Kidney (tissue), 14 donors: ENCODE measurements around the gene OBSCN. TPM values are rescaled to one million over a fixed set of nuclear protein-coding genes. Genes with fewer than 3 reads are reported as not detected.

ENCODE experiments used
- DNase-seq, 5 donors: peaks; one replicate each; pipeline ENCODE4 v3.0.0-alpha.2; 2013 to 2020
- FAIRE-seq: peaks from 2 replicates; lab custom pipeline; 2012; peaks lifted over from hg19 to GRCh38; lab: Jason Lieb, UNC
- H3K27ac ChIP-seq, 2 donors: one replicate each; pipeline ENCODE4 v1.7.0; 2013; ENCODE audit warnings: low read depth in 2 of 2, low read length in 2 of 2, inconsistent platforms in 1 of 2
- H3K27me3 ChIP-seq: one replicate; pipeline ENCODE4 v1.7.1; 2013; ENCODE audit warnings: low read length, inconsistent platforms; ENCODE audit not compliant: control insufficient read depth, insufficient read depth
- H3K36me3 ChIP-seq, 3 donors: one replicate each; pipeline versions ENCODE4 v1.7.0 to v1.7.1; 2013; ENCODE audit warnings: low read length in 3 of 3, control low read depth in 1 of 3, inconsistent platforms in 1 of 3; ENCODE audit not compliant: insufficient read depth in 3 of 3, control insufficient read depth in 2 of 3
- H3K4me1 ChIP-seq, 3 donors: one replicate each; pipeline versions ENCODE4 v1.7.0 to v1.7.1; 2013; ENCODE audit warnings: low read length in 3 of 3, inconsistent platforms in 1 of 3, low read depth in 1 of 3; ENCODE audit not compliant: control insufficient read depth in 2 of 3, insufficient read depth in 2 of 3
- H3K4me3 ChIP-seq, 3 donors: one replicate each; pipeline versions ENCODE4 v1.7.0 to v1.8.1; 2013; ENCODE audit warnings: low read length in 3 of 3, control low read depth in 1 of 3, inconsistent platforms in 1 of 3
- H3K9ac ChIP-seq, 3 donors: one replicate each; pipeline versions ENCODE4 v1.7.0 to v1.7.1; 2013; ENCODE audit warnings: low read length in 3 of 3, control low read depth in 1 of 3, inconsistent platforms in 1 of 3
- H3K9me3 ChIP-seq, 3 donors: one replicate each; pipeline versions ENCODE4 v1.7.0 to v1.7.1; 2013; ENCODE audit warnings: low read length in 3 of 3, control low read depth in 1 of 3, inconsistent platforms in 1 of 3; ENCODE audit not compliant: control insufficient read depth in 2 of 3, insufficient read depth in 1 of 3
- intact Hi-C: fragments of 100-400 bp; cut with DNase I; formaldehyde crosslinking; loops from one replicate; pipeline ENCODE4 v1.11.1; 2022
- polyA plus RNA-seq: library from polyadenylated mRNA; stranded (reverse); fragments of 350-450 nt; fragmentation: Illumina TruSeq; extraction: RNeasy Lipid Tissue Mini Kit (QIAGEN cat#74804); gene quantifications from one replicate; pipeline ENCODE4 v1.2.3, GENCODE V29; 2014; ENCODE audit warnings: low read depth, low replicate concordance; ENCODE audit not compliant: insufficient read depth
- total RNA-seq: library from RNA; stranded (reverse); fragmentation: NEBNext Ultra II Directional; extraction: Animal tissue kit (Norgen Biotek cat#: 25700); gene quantifications from one replicate; pipeline ENCODE4 v1.2.1, GENCODE V29; 2021
- TF ChIP-seq, protein P1 (sequence below): IDR thresholded peaks from 3 replicates; pipeline ENCODE4 v1.5.1; 2012; ENCODE audit warnings: mild to moderate bottlenecking, moderate library complexity, borderline replicate concordance; ENCODE audit not compliant: insufficient read depth; ENCODE audit errors: extremely low read depth
- donor health status: control.
- donor health status: control.
- donor health status: control.
- donor health status: control.
- donor health status: control.
- donor health status: DM: yes; HTN: yes; CAD: no.
- donor health status: Normal renal cell carcinoma (clear cell type).

The OBSCN gene
- total and polyA plus RNA-seq, 2 donors from 2014 or later, result 14.5 to 30.0 TPM

DNA sequence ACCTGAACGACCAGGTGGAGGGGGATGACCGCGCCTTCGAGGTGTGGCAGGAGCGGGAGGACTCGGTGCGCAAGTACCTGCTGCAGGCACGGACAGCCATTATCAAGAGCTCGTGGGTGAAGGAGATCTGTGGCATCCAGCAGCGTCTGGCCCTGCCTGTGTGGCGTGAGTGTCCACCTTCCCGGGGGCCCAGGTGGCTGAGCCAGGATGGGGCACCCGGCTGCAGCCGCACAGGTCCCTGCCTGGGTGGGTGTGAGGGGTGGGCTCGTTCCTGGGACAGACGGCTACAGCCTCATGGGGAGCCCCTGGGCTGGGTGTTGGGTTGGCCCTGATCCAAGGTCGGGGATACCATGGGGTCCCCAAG lies 133.6 kb downstream of the OBSCN start:
- Histone ChIP-seq H3K4me1 (no peaks in the 10 kb centered on the region), H3K27ac (no peak overlapping the region), H3K9ac (no peak overlapping the region), H3K27me3 (no peaks in the 10 kb centered on the region), H3K36me3 (peaks cover 4 to 14% (median 10%) of the 10 kb centered on the region in 3 donors), H3K9me3 (no peaks in the 10 kb centered on the region), H3K4me3 (no peak overlapping the region)
- no peak for FAIRE-seq
- peak in 2 of 5 donors; percentile 28 to 56 for DNase-seq
- TF ChIP-seq, protein P1, sequence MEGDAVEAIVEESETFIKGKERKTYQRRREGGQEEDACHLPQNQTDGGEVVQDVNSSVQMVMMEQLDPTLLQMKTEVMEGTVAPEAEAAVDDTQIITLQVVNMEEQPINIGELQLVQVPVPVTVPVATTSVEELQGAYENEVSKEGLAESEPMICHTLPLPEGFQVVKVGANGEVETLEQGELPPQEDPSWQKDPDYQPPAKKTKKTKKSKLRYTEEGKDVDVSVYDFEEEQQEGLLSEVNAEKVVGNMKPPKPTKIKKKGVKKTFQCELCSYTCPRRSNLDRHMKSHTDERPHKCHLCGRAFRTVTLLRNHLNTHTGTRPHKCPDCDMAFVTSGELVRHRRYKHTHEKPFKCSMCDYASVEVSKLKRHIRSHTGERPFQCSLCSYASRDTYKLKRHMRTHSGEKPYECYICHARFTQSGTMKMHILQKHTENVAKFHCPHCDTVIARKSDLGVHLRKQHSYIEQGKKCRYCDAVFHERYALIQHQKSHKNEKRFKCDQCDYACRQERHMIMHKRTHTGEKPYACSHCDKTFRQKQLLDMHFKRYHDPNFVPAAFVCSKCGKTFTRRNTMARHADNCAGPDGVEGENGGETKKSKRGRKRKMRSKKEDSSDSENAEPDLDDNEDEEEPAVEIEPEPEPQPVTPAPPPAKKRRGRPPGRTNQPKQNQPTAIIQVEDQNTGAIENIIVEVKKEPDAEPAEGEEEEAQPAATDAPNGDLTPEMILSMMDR, result no peak
- intact Hi-C loops, result no loop called here

DNA sequence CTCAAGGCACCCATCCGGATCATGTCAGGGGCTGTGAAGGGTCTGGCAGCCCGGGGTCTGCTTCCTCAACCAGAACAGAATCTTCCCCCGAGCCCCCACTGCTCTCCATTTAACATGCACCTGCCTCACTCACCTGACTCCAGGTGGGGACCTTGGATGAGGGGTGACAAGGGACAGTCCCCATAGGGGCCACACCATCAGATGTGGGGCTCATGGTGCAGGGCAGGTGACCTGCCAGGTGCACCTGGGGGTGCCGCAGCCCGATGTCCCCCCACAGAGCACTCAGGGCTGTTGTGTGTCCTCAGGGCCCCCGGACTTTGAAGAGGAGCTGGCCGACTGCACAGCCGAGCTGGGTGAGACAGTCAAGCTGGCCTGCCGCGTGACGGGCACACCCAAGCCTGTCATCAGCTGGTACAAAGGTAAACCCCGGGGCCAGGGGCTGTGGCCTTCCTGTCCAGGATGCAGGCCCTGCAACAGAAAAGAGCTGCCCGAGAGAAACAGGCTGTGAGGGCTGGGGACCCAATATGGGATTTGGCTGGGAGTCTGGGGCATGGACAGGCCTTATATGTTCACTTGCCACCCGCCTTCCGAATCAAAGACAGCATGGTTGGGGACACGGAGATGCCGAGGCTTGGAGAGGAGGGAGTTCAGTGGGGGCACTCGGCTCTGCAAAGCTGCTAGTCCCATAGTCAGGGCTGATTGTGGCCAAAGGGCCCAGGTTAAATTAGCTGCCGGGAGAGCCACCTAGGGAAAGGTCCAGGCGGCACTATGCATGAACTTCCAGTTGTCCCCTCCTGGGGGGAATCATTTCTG lies 134.2 kb downstream of the OBSCN start:
- no peaks in the 10 kb centered on the region for H3K4me1 ChIP-seq
- TF ChIP-seq, protein P1, result no peak
- no peak overlapping the region for H3K4me3 ChIP-seq
- DNase-seq (peak in 2 of 5 donors; percentile 7 to 59), FAIRE-seq (no peak)
- H3K27me3 ChIP-seq, result no peaks in the 10 kb centered on the region
- H3K9ac ChIP-seq, result no peak overlapping the region
- intact Hi-C loops, result no loop called here
- no peaks in the 10 kb centered on the region for H3K9me3 ChIP-seq
- peaks cover 4 to 14% (median 10%) of the 10 kb centered on the region in 3 donors for H3K36me3 ChIP-seq
- H3K27ac ChIP-seq, result no peak overlapping the region

DNA sequence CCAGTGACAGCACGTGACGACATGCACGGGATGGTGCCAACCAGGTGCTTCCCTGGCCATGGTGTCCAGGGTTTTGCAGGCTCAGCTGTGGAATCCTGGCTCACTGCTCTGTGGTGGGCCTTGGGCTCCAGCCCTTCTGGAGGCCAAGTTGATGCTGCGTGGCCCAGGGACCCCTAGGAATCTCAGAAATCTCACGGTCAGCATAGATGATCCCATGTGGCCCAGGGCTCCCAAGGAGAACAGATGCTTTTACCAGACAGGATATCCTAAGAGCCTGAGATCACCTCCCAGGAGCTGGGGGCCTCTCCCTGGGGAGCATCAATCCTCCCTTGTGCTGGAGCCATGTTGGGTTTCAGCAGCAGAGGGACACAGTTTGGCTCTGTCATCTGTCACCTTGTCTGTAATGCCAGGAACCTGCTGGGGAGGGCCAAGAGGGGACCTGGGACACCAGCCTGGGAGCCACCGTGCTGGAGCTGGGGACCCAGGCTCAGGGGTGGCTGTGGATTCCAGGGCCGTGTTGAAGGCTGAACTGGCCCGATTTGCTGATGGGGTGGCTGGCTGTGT lies 134.9 kb downstream of the OBSCN start:
- TF ChIP-seq, protein P1, result no peak
- Histone ChIP-seq H3K4me1 (no peaks in the 10 kb centered on the region), H3K4me3 (no peak overlapping the region), H3K36me3 (peaks cover 4 to 14% (median 10%) of the 10 kb centered on the region in 3 donors), H3K9me3 (no peaks in the 10 kb centered on the region), H3K9ac (no peak overlapping the region), H3K27me3 (no peaks in the 10 kb centered on the region), H3K27ac (no peak overlapping the region)
- peak in 2 of 5 donors; percentile 19 to 44 for DNase-seq
- intact Hi-C loops, result no loop called here
- FAIRE-seq, result no peak
